ENCODE measurements around the gene TPSD1. TPM values are rescaled to one million over a fixed set of nuclear protein-coding genes. Genes with fewer than 3 reads are reported as not detected.

The TPSD1 gene
- total RNA-seq, 1 donor from 2014 or later: 0.51 TPM

GRCh38 chr16:1300664-1301476 is 45.0 kb downstream of the TPSD1 start:
- intact Hi-C loops (cut with DNase I): no loop called here
- DNase-seq: peak; percentile 80
- ATAC-seq (ENCODE audit: poor library complexity): peak; percentile 83

- intact Hi-C loops (cut with DNase I): no loop called here
- DNase-seq (no peak), ATAC-seq (ENCODE audit: poor library complexity) (no peak)
Measured at GRCh38 chr16:1301562-1301961, 45.7 kb downstream of the TPSD1 start.

GRCh38 chr16:1305823-1306222 is 50.0 kb downstream of the TPSD1 start:
- intact Hi-C loops (cut with DNase I): no loop called here
- ATAC-seq (ENCODE audit: poor library complexity) (no peak), DNase-seq (no peak)

- intact Hi-C loops (cut with DNase I): no loop called here
- DNase-seq (no peak), ATAC-seq (ENCODE audit: poor library complexity) (no peak)
Measured at GRCh38 chr16:1306334-1306733, 50.5 kb downstream of the TPSD1 start.

- intact Hi-C loops (cut with DNase I): no loop called here
- ATAC-seq (ENCODE audit: poor library complexity) (no peak), DNase-seq (no peak)
Measured at GRCh38 chr16:1308036-1308976, 52.4 kb downstream of the TPSD1 start.

Other genes with a start within 250 kb of the TPSD1 start
- 20.8 TPM for gene SSTR5, start 183.3 kb upstream of the TPSD1 start, total RNA-seq
- gene C1QTNF8, start 159.8 kb upstream of the TPSD1 start, total RNA-seq: 0.13 TPM
- 4.2 TPM for gene CACNA1H, start 103.0 kb upstream of the TPSD1 start, total RNA-seq
- gene TPSG1, start 30.8 kb upstream of the TPSD1 start, total RNA-seq: 0.19 TPM
- 10.1 TPM for gene TPSB2, start 25.9 kb upstream of the TPSD1 start, total RNA-seq
- gene TPSAB1, start 15.4 kb upstream of the TPSD1 start, total RNA-seq: 7.1 TPM
- 77.2 TPM for gene UBE2I, start 53.6 kb downstream of the TPSD1 start, total RNA-seq
- 3.7 TPM for gene BAIAP3, start 77.6 kb downstream of the TPSD1 start, total RNA-seq
- 52.6 TPM for gene TSR3, start 95.8 kb downstream of the TPSD1 start, total RNA-seq
- 30.3 TPM for gene GNPTG, start 95.9 kb downstream of the TPSD1 start, total RNA-seq
- gene UNKL, start 158.6 kb downstream of the TPSD1 start, total RNA-seq: 13.6 TPM
- 14.7 TPM for gene UQCC4, start 164.7 kb downstream of the TPSD1 start, total RNA-seq
- gene PERCC1, start 175.0 kb downstream of the TPSD1 start, total RNA-seq: 0.32 TPM
- 0.81 TPM for gene CCDC154, start 188.5 kb downstream of the TPSD1 start, total RNA-seq
- 45.0 TPM for gene CLCN7, start 219.0 kb downstream of the TPSD1 start, total RNA-seq
- gene PTX4, start 232.9 kb downstream of the TPSD1 start, total RNA-seq: 0.16 TPM
- 18.8 TPM for gene TELO2, start 237.3 kb downstream of the TPSD1 start, total RNA-seq

Data from Right ventricle myocardium superior (tissue), 1 donor.